ENCODE measurements around the gene PANK4. TPM values are rescaled to one million over a fixed set of nuclear protein-coding genes. Genes with fewer than 3 reads are reported as not detected.

PANK4 gene
- total RNA-seq, 2 experiments from 2014 or later = 42.9 to 47.0 TPM

GRCh38 chr1:2479186-2479585, 47.2 kb downstream of the PANK4 start:
- DNase-seq (no peak), ATAC-seq (ENCODE audit: poor library complexity) (no peak)
- no peaks in the 10 kb centered on the region for H3K4me1 Mint-ChIP-seq (ENCODE audit: low read depth)
- H3K36me3 Mint-ChIP-seq (ENCODE audit: low read depth) = no peaks in the 10 kb centered on the region
- H3K4me1 ChIP-seq (ENCODE audit: insufficient read depth, low read length) = no peaks in the 10 kb centered on the region
- no peak overlapping the region for H3K4me3 Mint-ChIP-seq
- no peaks in the 10 kb centered on the region for H3K36me3 ChIP-seq (ENCODE audit: insufficient read depth, low read length)
- TF ChIP-seq CTCF (IDR thresholded peaks at IDR 0.05) = no peak
- no peak overlapping the region for H3K4me3 ChIP-seq (ENCODE audit: low read length)
- H3K27me3 ChIP-seq (ENCODE audit: control insufficient read depth in 1 of 2, insufficient read depth in 2 of 2, low read length in 2 of 2) = no peaks in the 10 kb centered on the region
- no peaks in the 10 kb centered on the region for H3K9me3 Mint-ChIP-seq
- POLR2A ChIA-PET = no interaction called here
- H3K27ac Mint-ChIP-seq = no peak overlapping the region
- CTCF ChIA-PET = no interaction called here
- no peak overlapping the region for H3K27ac ChIP-seq (ENCODE audit: low read depth in 1 of 2, low read length in 2 of 2)
- H3K27me3 Mint-ChIP-seq = no peaks in the 10 kb centered on the region
- intact Hi-C loops (cut with DNase I, micrococcal nuclease) = no loop called here
- H3K9me3 ChIP-seq (ENCODE audit: control insufficient read depth in 1 of 2, insufficient read depth in 1 of 2, low read length in 2 of 2) = no peaks in the 10 kb centered on the region

GRCh38 chr1:2477791-2478499, 48.5 kb downstream of the PANK4 start:
- intact Hi-C loops (cut with DNase I, micrococcal nuclease) = no loop called here
- H3K36me3 ChIP-seq (ENCODE audit: insufficient read depth, low read length) = no peaks in the 10 kb centered on the region
- ATAC-seq (ENCODE audit: poor library complexity) = no peak
- H3K4me3 ChIP-seq (ENCODE audit: low read length) = no peak overlapping the region
- no peaks in the 10 kb centered on the region for H3K4me1 ChIP-seq (ENCODE audit: insufficient read depth, low read length)
- no peak for TF ChIP-seq CTCF (IDR thresholded peaks at IDR 0.05)
- Mint-ChIP-seq H3K4me1 (ENCODE audit: low read depth) (no peaks in the 10 kb centered on the region), H3K4me3 (no peak overlapping the region), H3K27me3 (no peaks in the 10 kb centered on the region), H3K27ac (no peak overlapping the region), H3K9me3 (no peaks in the 10 kb centered on the region), H3K36me3 (ENCODE audit: low read depth) (no peaks in the 10 kb centered on the region)
- H3K27ac ChIP-seq (ENCODE audit: low read depth in 1 of 2, low read length in 2 of 2) = no peak overlapping the region
- DNase-seq = no peak
- CTCF ChIA-PET = no interaction called here
- H3K27me3 ChIP-seq (ENCODE audit: control insufficient read depth in 1 of 2, insufficient read depth in 2 of 2, low read length in 2 of 2) = no peaks in the 10 kb centered on the region
- POLR2A ChIA-PET = no interaction called here
- no peaks in the 10 kb centered on the region for H3K9me3 ChIP-seq (ENCODE audit: control insufficient read depth in 1 of 2, insufficient read depth in 1 of 2, low read length in 2 of 2)

GRCh38 chr1:2477309-2477708, 49.1 kb downstream of the PANK4 start:
- Histone ChIP-seq H3K27me3 (ENCODE audit: control insufficient read depth in 1 of 2, insufficient read depth in 2 of 2, low read length in 2 of 2) (no peaks in the 10 kb centered on the region), H3K4me3 (ENCODE audit: low read length) (no peak overlapping the region), H3K27ac (ENCODE audit: low read depth in 1 of 2, low read length in 2 of 2) (no peak overlapping the region), H3K4me1 (ENCODE audit: insufficient read depth, low read length) (no peaks in the 10 kb centered on the region), H3K9me3 (ENCODE audit: control insufficient read depth in 1 of 2, insufficient read depth in 1 of 2, low read length in 2 of 2) (no peaks in the 10 kb centered on the region), H3K36me3 (ENCODE audit: insufficient read depth, low read length) (no peaks in the 10 kb centered on the region)
- DNase-seq = no peak
- TF ChIP-seq CTCF (IDR thresholded peaks at IDR 0.05) = no peak
- no peaks in the 10 kb centered on the region for H3K27me3 Mint-ChIP-seq
- H3K9me3 Mint-ChIP-seq = no peaks in the 10 kb centered on the region
- intact Hi-C loops (cut with DNase I, micrococcal nuclease) = no loop called here
- ChIA-PET POLR2A (no interaction called here), CTCF (no interaction called here)
- no peak overlapping the region for H3K27ac Mint-ChIP-seq
- H3K4me3 Mint-ChIP-seq = no peak overlapping the region
- no peaks in the 10 kb centered on the region for H3K4me1 Mint-ChIP-seq (ENCODE audit: low read depth)
- ATAC-seq (ENCODE audit: poor library complexity) = no peak
- H3K36me3 Mint-ChIP-seq (ENCODE audit: low read depth) = no peaks in the 10 kb centered on the region
